ENCODE measurements around the gene RBM12.
A peak's percentile ranks its signal among the peaks of the same experiment; 100 is the strongest.

DNA sequence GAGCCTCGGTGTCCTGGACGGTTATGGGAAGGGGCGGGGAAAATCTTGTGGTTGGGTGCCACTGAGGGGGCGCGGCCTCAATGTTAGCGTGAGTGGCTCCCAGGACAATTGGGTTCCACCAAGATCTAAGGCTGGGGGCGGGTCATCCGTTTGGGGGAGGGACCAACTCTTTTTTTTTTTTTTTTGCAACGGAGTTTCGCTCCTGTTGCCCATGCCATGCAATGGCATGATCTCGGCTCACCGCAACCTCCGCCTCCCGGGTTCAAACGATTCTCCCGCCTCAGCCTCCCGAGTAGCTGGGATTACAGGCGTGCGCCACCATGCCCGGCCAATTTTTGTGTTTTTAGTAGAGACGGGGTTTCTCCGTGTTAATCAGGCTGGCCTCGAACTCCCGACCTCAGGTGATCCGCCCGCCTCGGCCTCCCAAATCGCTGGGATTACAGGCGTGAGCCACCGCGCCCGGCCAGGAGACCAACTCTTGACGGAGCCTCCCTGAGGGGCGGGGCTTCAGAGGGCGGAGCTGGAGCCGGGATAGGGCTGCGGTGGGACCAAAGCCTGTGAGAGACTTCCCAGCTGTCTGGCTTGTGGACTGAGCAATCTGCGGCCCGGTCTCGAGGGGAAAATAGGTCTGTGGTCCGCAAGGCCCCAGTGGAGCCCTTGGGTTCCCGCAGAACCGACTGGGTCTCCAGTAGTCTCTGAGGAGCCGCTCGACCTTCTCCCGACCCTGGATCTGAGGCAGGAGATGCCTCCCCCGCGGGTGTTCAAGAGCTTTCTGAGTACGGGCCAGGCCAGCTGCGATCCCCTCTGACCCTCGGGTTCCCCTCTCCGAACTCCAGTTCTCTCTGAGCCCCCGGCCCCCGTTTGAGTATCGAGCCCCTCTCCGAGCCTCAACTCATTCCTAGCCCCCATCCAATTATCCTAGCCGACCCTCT, 48.0 kb downstream of the RBM12 start:
- TF ChIP-seq, protein P1, sequence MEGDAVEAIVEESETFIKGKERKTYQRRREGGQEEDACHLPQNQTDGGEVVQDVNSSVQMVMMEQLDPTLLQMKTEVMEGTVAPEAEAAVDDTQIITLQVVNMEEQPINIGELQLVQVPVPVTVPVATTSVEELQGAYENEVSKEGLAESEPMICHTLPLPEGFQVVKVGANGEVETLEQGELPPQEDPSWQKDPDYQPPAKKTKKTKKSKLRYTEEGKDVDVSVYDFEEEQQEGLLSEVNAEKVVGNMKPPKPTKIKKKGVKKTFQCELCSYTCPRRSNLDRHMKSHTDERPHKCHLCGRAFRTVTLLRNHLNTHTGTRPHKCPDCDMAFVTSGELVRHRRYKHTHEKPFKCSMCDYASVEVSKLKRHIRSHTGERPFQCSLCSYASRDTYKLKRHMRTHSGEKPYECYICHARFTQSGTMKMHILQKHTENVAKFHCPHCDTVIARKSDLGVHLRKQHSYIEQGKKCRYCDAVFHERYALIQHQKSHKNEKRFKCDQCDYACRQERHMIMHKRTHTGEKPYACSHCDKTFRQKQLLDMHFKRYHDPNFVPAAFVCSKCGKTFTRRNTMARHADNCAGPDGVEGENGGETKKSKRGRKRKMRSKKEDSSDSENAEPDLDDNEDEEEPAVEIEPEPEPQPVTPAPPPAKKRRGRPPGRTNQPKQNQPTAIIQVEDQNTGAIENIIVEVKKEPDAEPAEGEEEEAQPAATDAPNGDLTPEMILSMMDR (IDR thresholded peaks at IDR 0.05; ENCODE audit: low read depth, low read length, missing input control): no peak
- TF ChIP-seq, protein P2, sequence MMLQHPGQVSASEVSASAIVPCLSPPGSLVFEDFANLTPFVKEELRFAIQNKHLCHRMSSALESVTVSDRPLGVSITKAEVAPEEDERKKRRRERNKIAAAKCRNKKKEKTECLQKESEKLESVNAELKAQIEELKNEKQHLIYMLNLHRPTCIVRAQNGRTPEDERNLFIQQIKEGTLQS (IDR thresholded peaks at IDR 0.05): no peak
- TF ChIP-seq JUND (IDR thresholded peaks at IDR 0.05): peak in 1 of 2 donors; percentile 3
- TF ChIP-seq, protein P3, sequence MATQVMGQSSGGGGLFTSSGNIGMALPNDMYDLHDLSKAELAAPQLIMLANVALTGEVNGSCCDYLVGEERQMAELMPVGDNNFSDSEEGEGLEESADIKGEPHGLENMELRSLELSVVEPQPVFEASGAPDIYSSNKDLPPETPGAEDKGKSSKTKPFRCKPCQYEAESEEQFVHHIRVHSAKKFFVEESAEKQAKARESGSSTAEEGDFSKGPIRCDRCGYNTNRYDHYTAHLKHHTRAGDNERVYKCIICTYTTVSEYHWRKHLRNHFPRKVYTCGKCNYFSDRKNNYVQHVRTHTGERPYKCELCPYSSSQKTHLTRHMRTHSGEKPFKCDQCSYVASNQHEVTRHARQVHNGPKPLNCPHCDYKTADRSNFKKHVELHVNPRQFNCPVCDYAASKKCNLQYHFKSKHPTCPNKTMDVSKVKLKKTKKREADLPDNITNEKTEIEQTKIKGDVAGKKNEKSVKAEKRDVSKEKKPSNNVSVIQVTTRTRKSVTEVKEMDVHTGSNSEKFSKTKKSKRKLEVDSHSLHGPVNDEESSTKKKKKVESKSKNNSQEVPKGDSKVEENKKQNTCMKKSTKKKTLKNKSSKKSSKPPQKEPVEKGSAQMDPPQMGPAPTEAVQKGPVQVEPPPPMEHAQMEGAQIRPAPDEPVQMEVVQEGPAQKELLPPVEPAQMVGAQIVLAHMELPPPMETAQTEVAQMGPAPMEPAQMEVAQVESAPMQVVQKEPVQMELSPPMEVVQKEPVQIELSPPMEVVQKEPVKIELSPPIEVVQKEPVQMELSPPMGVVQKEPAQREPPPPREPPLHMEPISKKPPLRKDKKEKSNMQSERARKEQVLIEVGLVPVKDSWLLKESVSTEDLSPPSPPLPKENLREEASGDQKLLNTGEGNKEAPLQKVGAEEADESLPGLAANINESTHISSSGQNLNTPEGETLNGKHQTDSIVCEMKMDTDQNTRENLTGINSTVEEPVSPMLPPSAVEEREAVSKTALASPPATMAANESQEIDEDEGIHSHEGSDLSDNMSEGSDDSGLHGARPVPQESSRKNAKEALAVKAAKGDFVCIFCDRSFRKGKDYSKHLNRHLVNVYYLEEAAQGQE (IDR thresholded peaks at IDR 0.05): no peak
- no peak for TF ChIP-seq TAF1 (conservative IDR thresholded peaks at IDR 0.05)
- TF ChIP-seq YY1 (IDR thresholded peaks at IDR 0.05): peak; percentile 52
- TF ChIP-seq, protein P4, sequence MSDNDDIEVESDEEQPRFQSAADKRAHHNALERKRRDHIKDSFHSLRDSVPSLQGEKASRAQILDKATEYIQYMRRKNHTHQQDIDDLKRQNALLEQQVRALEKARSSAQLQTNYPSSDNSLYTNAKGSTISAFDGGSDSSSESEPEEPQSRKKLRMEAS (IDR thresholded peaks at IDR 0.05): no peak
- peak in 1 of 2 donors; percentile 47 for TF ChIP-seq GABPA (IDR thresholded peaks at IDR 0.05 in 1 of 2, conservative IDR thresholded peaks at IDR 0.05 in 1 of 2)
- TF ChIP-seq SP1 (IDR thresholded peaks at IDR 0.05): no peak
- no peak for TF ChIP-seq EGR1 (IDR thresholded peaks at IDR 0.05; ENCODE audit: low read depth in 2 of 2)
- TF ChIP-seq RAD21 (IDR thresholded peaks at IDR 0.05): no peak

Data from liver (tissue), 3 donors.